HL-60 (cell line): Measurements from ENCODE around the gene FOXJ3.

ENCODE experiments used
- DNase-seq, 2 experiments: peaks; one replicate each; pipeline ENCODE4 v3.0.0-alpha.2; 2010 to 2020; ENCODE audit warnings: low read depth in 1 of 2, low spot score in 1 of 2
- H3K27ac ChIP-seq: fragments of 250-450 bp; sonication (Bioruptor Pico); replicated peaks from 2 replicates; pipeline ENCODE4 v1.5.1; 2020; ENCODE audit warnings: mild to moderate bottlenecking, moderate library complexity
- H3K27me3 ChIP-seq: fragments of 250-450 bp; sonication (Bioruptor Pico); 2 replicates; pipeline ENCODE4 v1.5.1; 2021; ENCODE audit warnings: mild to moderate bottlenecking, moderate library complexity; ENCODE audit not compliant: insufficient read depth, poor library complexity, severe bottlenecking
- H3K4me3 ChIP-seq: replicated peaks from 2 replicates; pipeline ENCODE4 v1.5.1; 2011; ENCODE audit warnings: mild to moderate bottlenecking, control low read depth, low read length; ENCODE audit not compliant: insufficient read depth
- GABPA ChIP-seq: IDR thresholded peaks from 2 replicates; pipeline ENCODE4 v1.6.1; 2012; ENCODE audit warnings: low read depth
- POLR2AphosphoS5 ChIP-seq: IDR thresholded peaks from 2 replicates; pipeline ENCODE4 v1.6.1; 2012; ENCODE audit warnings: low read depth
- SPI1 ChIP-seq: IDR thresholded peaks from 2 replicates; pipeline ENCODE4 v1.6.1; 2012; ENCODE audit warnings: low read depth, mild to moderate bottlenecking, borderline replicate concordance
- TF ChIP-seq, protein P1 (sequence below): IDR thresholded peaks from one replicate; pipeline ENCODE4 v1.5.1; 2011; ENCODE audit warnings: low read length, control low read depth, inconsistent platforms; ENCODE audit not compliant: insufficient read depth
- TF ChIP-seq, protein P2 (sequence below): IDR thresholded peaks from 2 replicates; pipeline ENCODE4 v1.6.1; 2012; ENCODE audit warnings: low read depth; ENCODE audit not compliant: insufficient replicate concordance

FOXJ3 gene

DNA sequence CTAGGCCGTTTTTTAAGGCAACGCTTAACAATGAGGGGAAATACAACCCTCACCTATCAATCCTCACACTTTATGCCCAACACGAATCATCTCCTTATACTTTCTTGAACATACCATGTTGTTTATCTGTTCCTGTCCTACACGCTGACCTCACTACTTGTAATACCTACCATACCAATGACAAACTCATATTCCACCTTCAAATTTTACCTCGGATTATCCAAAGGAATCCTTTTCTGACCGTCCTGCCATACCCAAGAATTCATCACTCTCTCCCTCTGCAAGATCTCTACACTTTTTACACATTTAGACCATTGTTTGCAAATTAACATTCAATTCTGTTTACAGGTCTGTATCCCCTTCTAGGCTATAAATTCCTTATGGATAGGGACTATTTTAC is 106.1 kb downstream of the FOXJ3 start:
- H3K27me3 ChIP-seq: no peaks in the 10 kb centered on the region
- no peak overlapping the region for H3K27ac ChIP-seq
- TF ChIP-seq SPI1 (no peak), POLR2AphosphoS5 (no peak), GABPA (no peak)
- TF ChIP-seq, protein P1, sequence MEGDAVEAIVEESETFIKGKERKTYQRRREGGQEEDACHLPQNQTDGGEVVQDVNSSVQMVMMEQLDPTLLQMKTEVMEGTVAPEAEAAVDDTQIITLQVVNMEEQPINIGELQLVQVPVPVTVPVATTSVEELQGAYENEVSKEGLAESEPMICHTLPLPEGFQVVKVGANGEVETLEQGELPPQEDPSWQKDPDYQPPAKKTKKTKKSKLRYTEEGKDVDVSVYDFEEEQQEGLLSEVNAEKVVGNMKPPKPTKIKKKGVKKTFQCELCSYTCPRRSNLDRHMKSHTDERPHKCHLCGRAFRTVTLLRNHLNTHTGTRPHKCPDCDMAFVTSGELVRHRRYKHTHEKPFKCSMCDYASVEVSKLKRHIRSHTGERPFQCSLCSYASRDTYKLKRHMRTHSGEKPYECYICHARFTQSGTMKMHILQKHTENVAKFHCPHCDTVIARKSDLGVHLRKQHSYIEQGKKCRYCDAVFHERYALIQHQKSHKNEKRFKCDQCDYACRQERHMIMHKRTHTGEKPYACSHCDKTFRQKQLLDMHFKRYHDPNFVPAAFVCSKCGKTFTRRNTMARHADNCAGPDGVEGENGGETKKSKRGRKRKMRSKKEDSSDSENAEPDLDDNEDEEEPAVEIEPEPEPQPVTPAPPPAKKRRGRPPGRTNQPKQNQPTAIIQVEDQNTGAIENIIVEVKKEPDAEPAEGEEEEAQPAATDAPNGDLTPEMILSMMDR: no peak
- TF ChIP-seq, protein P2, sequence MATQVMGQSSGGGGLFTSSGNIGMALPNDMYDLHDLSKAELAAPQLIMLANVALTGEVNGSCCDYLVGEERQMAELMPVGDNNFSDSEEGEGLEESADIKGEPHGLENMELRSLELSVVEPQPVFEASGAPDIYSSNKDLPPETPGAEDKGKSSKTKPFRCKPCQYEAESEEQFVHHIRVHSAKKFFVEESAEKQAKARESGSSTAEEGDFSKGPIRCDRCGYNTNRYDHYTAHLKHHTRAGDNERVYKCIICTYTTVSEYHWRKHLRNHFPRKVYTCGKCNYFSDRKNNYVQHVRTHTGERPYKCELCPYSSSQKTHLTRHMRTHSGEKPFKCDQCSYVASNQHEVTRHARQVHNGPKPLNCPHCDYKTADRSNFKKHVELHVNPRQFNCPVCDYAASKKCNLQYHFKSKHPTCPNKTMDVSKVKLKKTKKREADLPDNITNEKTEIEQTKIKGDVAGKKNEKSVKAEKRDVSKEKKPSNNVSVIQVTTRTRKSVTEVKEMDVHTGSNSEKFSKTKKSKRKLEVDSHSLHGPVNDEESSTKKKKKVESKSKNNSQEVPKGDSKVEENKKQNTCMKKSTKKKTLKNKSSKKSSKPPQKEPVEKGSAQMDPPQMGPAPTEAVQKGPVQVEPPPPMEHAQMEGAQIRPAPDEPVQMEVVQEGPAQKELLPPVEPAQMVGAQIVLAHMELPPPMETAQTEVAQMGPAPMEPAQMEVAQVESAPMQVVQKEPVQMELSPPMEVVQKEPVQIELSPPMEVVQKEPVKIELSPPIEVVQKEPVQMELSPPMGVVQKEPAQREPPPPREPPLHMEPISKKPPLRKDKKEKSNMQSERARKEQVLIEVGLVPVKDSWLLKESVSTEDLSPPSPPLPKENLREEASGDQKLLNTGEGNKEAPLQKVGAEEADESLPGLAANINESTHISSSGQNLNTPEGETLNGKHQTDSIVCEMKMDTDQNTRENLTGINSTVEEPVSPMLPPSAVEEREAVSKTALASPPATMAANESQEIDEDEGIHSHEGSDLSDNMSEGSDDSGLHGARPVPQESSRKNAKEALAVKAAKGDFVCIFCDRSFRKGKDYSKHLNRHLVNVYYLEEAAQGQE: no peak
- H3K4me3 ChIP-seq: no peak overlapping the region
- no peak for DNase-seq

DNA sequence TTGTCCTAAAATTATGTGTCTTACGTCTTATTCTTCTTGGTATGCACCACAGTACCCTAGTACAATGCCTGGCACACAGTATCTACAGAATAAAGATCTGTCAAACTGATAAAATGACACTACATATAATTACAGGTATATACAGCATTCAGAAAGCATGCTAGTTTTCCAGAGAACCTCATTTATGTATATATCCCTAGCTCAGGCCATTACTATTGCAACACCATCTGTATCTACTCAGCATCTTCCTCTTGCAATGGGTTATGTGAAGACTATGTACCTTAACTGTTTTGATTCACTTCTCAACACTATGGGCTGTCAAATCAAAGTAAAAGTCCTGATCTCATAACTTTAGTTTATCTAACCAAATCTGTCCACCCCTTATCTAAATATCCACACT is 112.0 kb downstream of the FOXJ3 start:
- Histone ChIP-seq H3K4me3 (no peak overlapping the region), H3K27me3 (no peaks in the 10 kb centered on the region), H3K27ac (no peak overlapping the region)
- DNase-seq: no peak
- TF ChIP-seq SPI1 (no peak), GABPA (no peak), POLR2AphosphoS5 (no peak)
- TF ChIP-seq, protein P1: no peak
- TF ChIP-seq, protein P2: no peak

DNA sequence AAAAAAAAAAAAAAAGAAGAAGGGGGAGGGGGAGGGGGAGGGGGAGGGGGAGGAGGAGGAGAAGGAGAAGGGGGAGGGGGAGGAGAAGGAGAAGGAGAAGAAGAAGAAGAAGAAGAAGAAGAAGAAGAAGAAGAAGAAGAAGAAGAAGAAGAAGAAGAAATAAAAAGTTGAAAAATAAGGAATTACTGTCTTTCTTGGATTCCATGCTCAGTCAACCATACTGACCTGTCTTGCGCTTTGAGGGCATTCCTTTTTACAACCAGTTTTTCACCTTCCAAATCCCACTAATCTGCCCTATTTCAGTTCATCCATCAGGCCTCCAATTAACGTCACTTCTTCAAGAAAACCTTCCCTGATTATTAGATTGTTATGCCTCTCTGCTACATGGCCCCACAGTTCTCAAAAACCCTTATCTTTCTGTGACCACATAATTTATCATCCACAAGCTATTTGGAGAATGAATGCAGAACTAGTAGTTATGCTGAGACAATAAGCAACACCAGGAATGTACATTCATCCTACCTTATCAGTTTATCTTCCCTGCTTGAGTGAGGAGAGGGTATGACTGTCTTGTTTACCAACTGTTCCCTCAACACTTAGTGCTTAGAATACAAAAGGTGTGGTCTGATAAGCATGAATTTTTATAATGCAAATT is 113.0 kb downstream of the FOXJ3 start:
- H3K27me3 ChIP-seq: no peaks in the 10 kb centered on the region
- no peak for DNase-seq
- no peak overlapping the region for H3K27ac ChIP-seq
- no peak overlapping the region for H3K4me3 ChIP-seq
- no peak for TF ChIP-seq GABPA
- TF ChIP-seq, protein P1: no peak
- no peak for TF ChIP-seq POLR2AphosphoS5
- TF ChIP-seq, protein P2: no peak
- no peak for TF ChIP-seq SPI1
